ENCODE data around the gene TENM4.

TENM4 gene

GRCh38 chr11:79201677-79202347 is 239.0 kb downstream of the TENM4 start:
- TF ChIP-seq, protein P1, sequence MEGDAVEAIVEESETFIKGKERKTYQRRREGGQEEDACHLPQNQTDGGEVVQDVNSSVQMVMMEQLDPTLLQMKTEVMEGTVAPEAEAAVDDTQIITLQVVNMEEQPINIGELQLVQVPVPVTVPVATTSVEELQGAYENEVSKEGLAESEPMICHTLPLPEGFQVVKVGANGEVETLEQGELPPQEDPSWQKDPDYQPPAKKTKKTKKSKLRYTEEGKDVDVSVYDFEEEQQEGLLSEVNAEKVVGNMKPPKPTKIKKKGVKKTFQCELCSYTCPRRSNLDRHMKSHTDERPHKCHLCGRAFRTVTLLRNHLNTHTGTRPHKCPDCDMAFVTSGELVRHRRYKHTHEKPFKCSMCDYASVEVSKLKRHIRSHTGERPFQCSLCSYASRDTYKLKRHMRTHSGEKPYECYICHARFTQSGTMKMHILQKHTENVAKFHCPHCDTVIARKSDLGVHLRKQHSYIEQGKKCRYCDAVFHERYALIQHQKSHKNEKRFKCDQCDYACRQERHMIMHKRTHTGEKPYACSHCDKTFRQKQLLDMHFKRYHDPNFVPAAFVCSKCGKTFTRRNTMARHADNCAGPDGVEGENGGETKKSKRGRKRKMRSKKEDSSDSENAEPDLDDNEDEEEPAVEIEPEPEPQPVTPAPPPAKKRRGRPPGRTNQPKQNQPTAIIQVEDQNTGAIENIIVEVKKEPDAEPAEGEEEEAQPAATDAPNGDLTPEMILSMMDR (IDR thresholded peaks at IDR 0.05; ENCODE audit: extremely low read depth, missing control alignments): no peak
- no peak for DNase-seq (ENCODE audit: low spot score)

GRCh38 chr11:79200398-79201070 is 240.3 kb downstream of the TENM4 start:
- no peak for DNase-seq (ENCODE audit: low spot score)
- TF ChIP-seq, protein P1 (IDR thresholded peaks at IDR 0.05; ENCODE audit: extremely low read depth, missing control alignments): no peak

DNA sequence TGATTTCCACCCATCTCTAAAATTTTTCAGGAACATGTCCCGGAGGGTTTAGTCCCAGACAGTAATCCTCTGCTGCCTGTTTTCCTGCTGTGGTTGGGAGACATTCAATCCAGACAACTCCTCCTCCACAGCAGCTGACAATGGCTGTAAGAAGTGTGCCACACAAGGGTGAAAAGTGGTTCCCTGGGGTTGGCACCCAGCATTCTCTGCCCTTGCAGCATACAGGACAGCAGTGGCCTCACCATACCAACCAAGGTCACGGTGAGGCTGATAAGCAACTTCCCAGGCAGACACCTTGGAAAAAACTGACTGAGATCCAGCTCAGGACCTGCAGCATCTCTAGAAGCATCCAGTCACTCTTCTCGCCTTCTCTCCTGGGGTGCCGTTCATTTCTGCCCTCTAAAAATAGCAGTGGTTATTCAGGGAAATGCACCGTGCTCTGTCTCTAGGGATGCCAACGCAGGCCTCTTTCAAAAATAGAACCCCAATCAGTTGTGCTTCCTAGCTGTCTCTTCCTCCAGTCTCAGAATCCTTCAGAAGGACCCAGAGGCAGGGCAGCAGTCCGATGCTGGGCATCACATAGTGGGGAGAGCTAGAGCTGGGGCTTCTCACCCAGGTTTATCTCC is 241.0 kb downstream of the TENM4 start:
- TF ChIP-seq, protein P1 (IDR thresholded peaks at IDR 0.05; ENCODE audit: extremely low read depth, missing control alignments): no peak
- DNase-seq (ENCODE audit: low spot score): no peak

- TF ChIP-seq, protein P1 (IDR thresholded peaks at IDR 0.05; ENCODE audit: extremely low read depth, missing control alignments): no peak
- no peak for DNase-seq (ENCODE audit: low spot score)
These were observed 242.0 kb downstream of the TENM4 start for GRCh38 chr11:79198898-79199250.

GRCh38 chr11:79198203-79198897 is 242.5 kb downstream of the TENM4 start:
- TF ChIP-seq, protein P1 (IDR thresholded peaks at IDR 0.05; ENCODE audit: extremely low read depth, missing control alignments): no peak
- no peak for DNase-seq (ENCODE audit: low spot score)

DNA sequence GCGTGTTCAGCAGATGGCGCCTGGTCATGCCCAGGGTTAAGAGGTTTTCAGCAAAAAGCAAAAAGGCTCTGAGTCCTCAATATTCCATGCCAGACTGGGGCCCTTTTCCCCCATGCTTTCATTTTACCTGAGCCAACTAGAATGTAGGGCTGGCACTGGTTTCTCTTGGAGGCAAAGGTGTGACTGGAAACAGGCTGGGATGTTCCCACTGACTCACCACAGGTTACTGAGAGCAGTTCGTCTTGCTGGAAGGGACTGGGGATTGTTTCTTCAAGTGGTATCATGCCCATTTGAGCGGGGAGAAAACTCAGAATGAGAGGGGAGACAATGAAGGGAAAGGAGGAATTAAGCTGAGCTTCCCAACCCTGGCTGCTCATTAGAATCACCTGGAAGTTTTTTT is 243.9 kb downstream of the TENM4 start:
- TF ChIP-seq, protein P1 (IDR thresholded peaks at IDR 0.05; ENCODE audit: extremely low read depth, missing control alignments): no peak
- DNase-seq (ENCODE audit: low spot score): no peak

GRCh38 chr11:79195209-79195608 is 245.6 kb downstream of the TENM4 start:
- TF ChIP-seq, protein P1 (IDR thresholded peaks at IDR 0.05; ENCODE audit: extremely low read depth, missing control alignments): no peak
- DNase-seq (ENCODE audit: low spot score): no peak

Measured in GM20000 (cell line).